Central memory CD8-positive, alpha-beta T cell (primary cell): ENCODE results near the gene TNP2.

Source experiments
- ATAC-seq: fragments of 150-1000 bp; cut with Tn5 transposase; replicated peaks from 2 replicates; pipeline ENCODE4 v1.10.0; 2022; ENCODE audit warnings: mild to moderate bottlenecking, moderate FRiP score, moderate number of reproducible peaks; ENCODE audit not compliant: poor library complexity, severe bottlenecking; ENCODE audit errors: extremely low read depth
- DNase-seq, 2 donors: peaks; one replicate each; pipeline ENCODE4 v3.0.0; 2021; ENCODE audit warnings: low spot score in 2 of 2
- H3K27ac Mint-ChIP-seq: one replicate; pipeline ENCODE4 v1.8.0; 2022; ENCODE audit warnings: low read depth, mild to moderate bottlenecking, moderate library complexity, mixed read lengths
- H3K27me3 Mint-ChIP-seq: one replicate; pipeline ENCODE4 v1.8.0; 2022; ENCODE audit warnings: mixed read lengths
- H3K36me3 Mint-ChIP-seq: one replicate; pipeline ENCODE4 v1.8.0; 2022; ENCODE audit warnings: mild to moderate bottlenecking, moderate library complexity, mixed read lengths; ENCODE audit not compliant: insufficient read depth
- H3K4me1 Mint-ChIP-seq: one replicate; pipeline ENCODE4 v1.8.0; 2022; ENCODE audit warnings: mixed read lengths
- H3K4me3 Mint-ChIP-seq: one replicate; pipeline ENCODE4 v1.8.0; 2022; ENCODE audit warnings: mild to moderate bottlenecking, moderate library complexity, mixed read lengths
- H3K9me3 Mint-ChIP-seq: one replicate; pipeline ENCODE4 v1.8.0; 2022; ENCODE audit warnings: mixed read lengths

TNP2 gene

DNA sequence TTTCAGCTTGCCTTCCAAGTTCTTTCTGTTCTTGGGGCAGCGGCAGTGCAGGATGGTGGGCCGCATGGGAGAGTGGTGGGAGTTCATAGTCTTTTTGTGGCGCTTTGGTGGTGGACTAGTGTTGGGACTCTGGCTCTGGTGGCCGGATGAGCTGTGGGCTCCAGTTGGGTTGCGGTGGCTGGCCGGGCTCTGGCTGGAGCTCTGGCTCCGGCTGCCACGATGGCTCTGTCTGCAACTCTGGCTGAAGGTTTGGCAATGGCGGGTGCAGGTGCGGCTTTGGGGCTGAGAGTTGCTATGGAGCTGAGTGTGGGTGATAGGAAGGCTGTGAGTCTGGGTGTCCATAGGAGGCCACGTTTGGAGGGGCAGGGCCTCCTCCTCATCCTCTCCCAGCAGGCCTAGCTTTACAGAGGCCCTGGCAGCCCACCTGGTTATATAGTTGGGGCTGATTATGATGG is at the start of gene TNP2:
Gene TNP2 (minus strand): TSS at position 405 of the 455 bp plus-strand sequence. CDS start 63 bp downstream, at position 342.
- no peaks in the 10 kb centered on the region for H3K36me3 Mint-ChIP-seq
- H3K9me3 Mint-ChIP-seq: no peaks in the 10 kb centered on the region
- no peak within 1 kb of the TSS for H3K4me3 Mint-ChIP-seq
- H3K27ac Mint-ChIP-seq: no peak within 1 kb of the TSS
- DNase-seq (no peak), ATAC-seq (no peak)
- no peaks in the 10 kb centered on the region for H3K27me3 Mint-ChIP-seq
- H3K4me1 Mint-ChIP-seq: peaks cover 3% of the 10 kb centered on the region

DNA sequence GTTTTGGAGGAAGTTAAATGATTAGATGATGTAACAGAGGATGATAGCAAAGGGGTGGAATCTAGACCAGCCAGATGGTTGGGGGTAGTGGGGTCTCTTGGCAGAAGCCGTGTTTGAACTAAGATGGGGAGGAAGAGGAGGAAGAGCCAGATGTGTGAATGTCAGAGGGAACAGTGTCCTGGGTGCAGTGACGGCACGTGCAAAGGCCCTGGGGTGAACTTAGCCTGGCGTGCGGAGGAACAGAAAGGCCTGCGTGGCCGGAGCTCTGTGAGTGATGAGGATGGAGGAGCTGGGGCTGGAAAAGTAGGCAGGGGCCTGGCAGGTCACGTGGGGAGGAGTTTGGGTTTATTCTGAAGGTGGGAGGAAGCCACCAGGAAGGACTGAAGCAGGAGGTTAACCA is 49.7 kb upstream of the TNP2 start:
- ATAC-seq (no peak), DNase-seq (no peak)
- no peak overlapping the region for H3K27ac Mint-ChIP-seq
- no peaks in the 10 kb centered on the region for H3K36me3 Mint-ChIP-seq
- H3K27me3 Mint-ChIP-seq: no peaks in the 10 kb centered on the region
- no peaks in the 10 kb centered on the region for H3K9me3 Mint-ChIP-seq
- no peaks in the 10 kb centered on the region for H3K4me1 Mint-ChIP-seq
- H3K4me3 Mint-ChIP-seq: no peak overlapping the region

DNA sequence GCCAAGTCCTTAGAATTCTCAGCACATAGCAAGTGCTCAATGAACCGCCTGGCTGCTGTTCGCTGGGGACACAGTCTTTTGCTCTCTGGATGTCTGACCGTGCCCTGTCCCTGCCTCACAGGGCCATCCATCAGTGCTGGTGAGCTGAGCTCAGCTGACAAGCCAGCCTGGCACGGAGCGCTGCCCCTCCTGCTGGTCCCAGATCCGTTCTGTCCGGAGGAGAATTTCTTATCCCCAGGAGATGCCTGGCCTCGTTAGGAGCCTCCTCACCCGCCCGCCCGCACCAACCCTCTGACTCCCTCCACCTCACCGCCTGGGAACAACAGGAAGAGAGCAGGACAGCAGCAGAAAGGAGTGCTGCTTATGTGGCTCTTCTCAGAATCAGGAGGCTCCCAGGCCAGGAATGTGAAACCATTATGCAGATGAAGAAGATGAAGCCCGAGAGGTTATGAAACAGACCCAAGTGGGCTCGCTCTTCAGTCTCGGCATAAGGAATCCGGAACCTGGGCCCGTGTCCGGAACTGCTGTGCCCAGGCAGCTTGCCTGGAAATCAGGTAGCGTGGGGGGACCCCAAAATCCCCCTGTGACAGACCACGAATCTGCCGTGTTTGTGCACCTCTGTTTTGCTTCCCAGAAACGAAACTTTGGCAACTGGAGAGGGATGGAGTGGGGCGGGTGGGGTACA is 47.3 kb upstream of the TNP2 start:
- DNase-seq (no peak), ATAC-seq (no peak)
- Mint-ChIP-seq H3K27me3 (no peaks in the 10 kb centered on the region), H3K9me3 (no peaks in the 10 kb centered on the region), H3K27ac (no peak overlapping the region), H3K4me3 (no peak overlapping the region), H3K4me1 (peaks cover 13% of the 10 kb centered on the region), H3K36me3 (peaks cover 2% of the 10 kb centered on the region)

DNA sequence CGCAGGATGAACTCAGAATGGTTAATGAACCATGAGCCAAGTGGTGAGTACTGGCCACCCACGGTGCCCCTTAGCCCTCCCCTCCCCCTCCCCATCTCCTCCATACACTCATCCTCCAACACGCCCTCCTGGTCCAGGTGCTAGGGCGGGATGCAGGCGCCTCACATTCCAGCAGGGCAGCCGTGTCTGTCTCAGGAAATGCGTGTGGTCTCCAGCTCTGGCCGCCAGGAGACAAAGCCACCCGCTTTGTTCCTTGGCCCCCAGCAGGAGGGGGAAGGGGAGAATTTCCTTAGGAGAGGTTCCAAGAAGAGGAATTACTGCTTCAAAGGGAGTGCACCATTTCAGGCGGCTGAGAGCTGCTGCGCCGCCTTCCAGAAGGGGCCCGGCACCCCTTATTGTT is 46.4 kb upstream of the TNP2 start:
- no peak for DNase-seq
- Mint-ChIP-seq H3K36me3 (peaks cover 2% of the 10 kb centered on the region), H3K27me3 (no peaks in the 10 kb centered on the region), H3K27ac (no peak overlapping the region), H3K4me1 (peaks cover 17% of the 10 kb centered on the region), H3K9me3 (no peaks in the 10 kb centered on the region), H3K4me3 (no peak overlapping the region)
- no peak for ATAC-seq

DNA sequence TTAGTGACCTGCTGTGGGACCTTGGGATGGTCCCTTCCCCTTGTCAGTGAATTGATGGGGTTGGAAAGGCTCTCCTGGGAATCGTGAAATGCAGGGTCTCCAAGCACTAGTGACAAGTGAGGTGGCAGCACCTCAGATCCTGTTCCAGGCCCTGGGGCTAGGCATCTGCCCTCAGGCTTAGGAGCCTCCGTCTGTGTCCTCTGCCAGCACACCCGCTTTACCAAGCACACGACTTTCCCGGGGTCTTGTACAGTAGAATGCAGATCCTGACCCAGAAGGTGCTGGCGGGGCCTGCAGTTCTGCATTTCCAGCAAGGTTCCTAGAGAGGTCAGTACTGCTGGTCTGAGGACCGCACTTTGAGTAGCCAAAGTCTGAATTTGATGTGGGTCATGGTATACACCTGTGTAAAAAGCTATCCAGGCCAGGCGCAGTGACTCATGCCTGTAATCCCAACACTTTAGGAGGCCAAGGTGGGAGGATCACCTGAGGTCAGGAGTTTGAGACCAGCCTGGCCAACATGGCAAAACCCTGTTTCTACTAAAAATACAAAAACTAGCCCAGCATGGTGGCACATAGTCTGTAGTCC is 45.3 kb upstream of the TNP2 start:
- H3K36me3 Mint-ChIP-seq: peaks cover 2% of the 10 kb centered on the region
- peaks cover 23% of the 10 kb centered on the region for H3K4me1 Mint-ChIP-seq
- H3K9me3 Mint-ChIP-seq: no peaks in the 10 kb centered on the region

DNA sequence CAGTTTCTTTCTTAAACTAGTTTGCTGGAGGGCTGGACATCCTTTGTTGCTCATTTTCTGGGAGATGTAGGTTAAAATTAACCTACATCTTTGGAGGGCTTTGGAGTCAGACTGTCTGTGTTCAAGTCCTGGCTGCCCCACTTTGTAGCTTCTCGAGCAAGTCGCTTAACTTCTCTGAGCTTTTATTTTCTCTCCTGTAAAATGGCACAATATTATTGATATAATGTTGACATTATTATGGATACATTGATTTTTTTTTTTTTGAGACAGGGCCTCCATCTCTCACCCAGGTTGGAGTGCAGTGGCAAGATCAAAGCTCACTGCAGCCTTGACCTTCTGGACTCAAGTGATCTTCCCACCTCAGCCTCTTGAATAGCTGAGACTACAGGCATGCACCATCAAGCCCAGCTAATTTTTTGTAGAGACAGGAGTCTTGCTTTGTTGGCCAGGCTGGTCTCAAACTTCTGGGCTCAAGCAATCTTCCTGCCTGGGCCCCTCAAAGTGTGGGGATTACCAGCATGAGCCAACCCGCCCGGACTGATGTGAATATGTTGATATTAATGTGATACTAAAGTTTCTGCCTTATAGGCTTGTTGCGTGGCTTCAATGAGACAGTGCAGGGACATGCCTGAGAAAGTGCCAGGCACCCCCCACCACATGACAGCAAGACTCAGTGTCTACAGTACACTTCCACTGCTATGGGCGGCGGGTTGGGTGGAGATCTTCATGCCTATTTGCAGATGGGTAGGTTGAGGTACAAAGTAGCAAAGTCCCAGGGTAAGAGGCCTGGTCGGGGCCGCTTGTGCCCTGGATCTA is 44.6 kb upstream of the TNP2 start:
- H3K9me3 Mint-ChIP-seq: no peaks in the 10 kb centered on the region
- no peak for DNase-seq
- no peak for ATAC-seq
- H3K27ac Mint-ChIP-seq: no peak overlapping the region
- H3K4me3 Mint-ChIP-seq: no peak overlapping the region
- H3K27me3 Mint-ChIP-seq: no peaks in the 10 kb centered on the region
- H3K4me1 Mint-ChIP-seq: peaks cover 23% of the 10 kb centered on the region
- H3K36me3 Mint-ChIP-seq: peaks cover 2% of the 10 kb centered on the region

More for the DNA sequence above, 45.3 kb upstream of the TNP2 start:
- no peaks in the 10 kb centered on the region for H3K27me3 Mint-ChIP-seq
- no peak for ATAC-seq
- DNase-seq: no peak
- no peak overlapping the region for H3K4me3 Mint-ChIP-seq
- H3K27ac Mint-ChIP-seq: no peak overlapping the region

DNA sequence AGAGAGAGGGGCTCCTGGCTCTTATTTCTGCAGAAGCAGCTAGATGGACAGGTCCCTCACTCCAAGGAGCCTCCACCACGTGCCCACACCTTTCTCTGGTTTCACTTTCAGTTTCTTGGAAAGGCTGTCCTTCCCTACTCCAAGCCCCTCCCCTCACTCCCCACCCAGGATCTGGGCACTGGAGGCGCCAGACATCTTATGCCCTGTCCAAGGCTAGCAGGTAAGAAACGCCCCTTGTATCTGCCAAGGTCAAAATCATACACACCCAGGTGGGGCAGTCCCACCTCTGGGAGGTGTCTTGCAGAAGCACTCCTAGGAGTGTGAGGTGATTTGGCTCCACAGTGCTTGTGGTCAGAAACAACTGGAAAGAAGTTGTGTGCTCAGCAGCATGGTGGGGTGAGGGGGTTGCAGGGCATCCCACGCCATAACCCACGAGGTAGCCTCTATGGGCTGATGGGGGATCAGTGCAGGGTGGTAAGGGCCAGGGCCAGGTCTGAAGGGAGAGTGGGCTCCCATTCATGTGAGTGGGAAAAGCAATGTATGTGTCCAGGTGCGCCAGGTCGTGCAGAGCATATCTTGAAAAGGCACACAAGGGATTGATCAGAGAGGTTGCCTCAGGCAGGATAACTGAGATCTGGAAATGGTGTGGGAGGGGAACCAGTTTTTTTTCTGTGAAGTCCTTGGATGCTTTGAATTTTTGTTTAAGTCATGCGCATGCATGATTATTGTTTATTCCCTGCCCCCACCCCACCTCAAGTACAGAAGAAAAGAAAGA is 43.8 kb upstream of the TNP2 start:
- ATAC-seq (peak; percentile 11), DNase-seq (no peak)
- Mint-ChIP-seq H3K4me1 (peaks cover 23% of the 10 kb centered on the region), H3K36me3 (peaks cover 2% of the 10 kb centered on the region), H3K9me3 (no peaks in the 10 kb centered on the region), H3K4me3 (peak overlapping the region; percentile 35), H3K27ac (no peak overlapping the region), H3K27me3 (no peaks in the 10 kb centered on the region)

DNA sequence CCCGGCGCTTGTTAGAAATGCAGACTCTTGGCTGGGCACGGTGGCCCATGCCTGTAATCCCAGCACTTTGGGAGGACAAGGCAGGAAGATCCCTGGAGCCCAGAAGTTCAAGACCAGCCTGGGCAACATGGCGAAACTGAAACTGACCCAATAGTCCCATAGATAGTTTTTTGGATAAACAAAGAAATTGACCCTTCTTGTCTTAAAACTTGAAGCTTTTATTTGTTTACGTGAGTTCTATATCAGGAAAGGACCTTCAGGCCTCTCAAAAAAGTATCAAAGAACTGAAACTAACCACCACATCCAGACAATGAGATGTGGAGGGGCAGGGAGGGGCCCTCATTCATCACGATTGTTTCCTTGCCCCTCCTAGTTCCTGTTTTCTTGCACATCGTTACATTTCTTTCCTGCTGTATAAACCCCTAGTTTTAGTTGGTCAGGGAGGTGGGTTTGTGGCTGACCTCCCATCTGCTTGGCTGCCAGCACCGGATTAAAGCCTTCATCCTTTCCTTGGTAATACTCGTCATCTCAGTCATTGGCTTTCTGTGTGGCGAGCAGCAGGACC is 42.0 kb upstream of the TNP2 start:
- peak; percentile 71 for ATAC-seq
- no peaks in the 10 kb centered on the region for H3K9me3 Mint-ChIP-seq
- H3K27me3 Mint-ChIP-seq: no peaks in the 10 kb centered on the region
- H3K4me1 Mint-ChIP-seq: peaks cover 23% of the 10 kb centered on the region
- H3K27ac Mint-ChIP-seq: peak overlapping the region; percentile 46
- H3K36me3 Mint-ChIP-seq: peaks cover 2% of the 10 kb centered on the region
- peak overlapping the region; percentile 44 for H3K4me3 Mint-ChIP-seq
- DNase-seq: peak in 1 of 2 donors; percentile 45

DNA sequence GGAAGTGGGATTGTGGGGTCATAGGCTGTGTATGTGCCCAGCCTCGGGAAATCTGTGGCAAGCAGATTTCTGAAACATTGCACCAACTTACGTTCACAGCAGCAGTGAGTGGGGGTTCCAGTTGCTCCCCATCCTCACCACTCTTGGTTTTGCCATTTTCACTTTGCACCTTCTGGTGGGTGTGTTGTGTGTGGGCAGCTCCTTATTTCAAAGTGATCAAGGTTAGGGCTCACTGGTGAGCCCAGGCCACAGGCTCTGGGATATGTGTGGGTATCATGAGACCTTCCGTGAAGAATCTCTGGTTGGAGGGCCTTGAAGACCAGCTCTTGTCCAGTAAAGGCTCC is 41.5 kb upstream of the TNP2 start:
- Mint-ChIP-seq H3K36me3 (peaks cover 2% of the 10 kb centered on the region), H3K27me3 (no peaks in the 10 kb centered on the region), H3K4me3 (no peak overlapping the region), H3K9me3 (no peaks in the 10 kb centered on the region), H3K27ac (no peak overlapping the region), H3K4me1 (peaks cover 23% of the 10 kb centered on the region)
- ATAC-seq (no peak), DNase-seq (no peak)

DNA sequence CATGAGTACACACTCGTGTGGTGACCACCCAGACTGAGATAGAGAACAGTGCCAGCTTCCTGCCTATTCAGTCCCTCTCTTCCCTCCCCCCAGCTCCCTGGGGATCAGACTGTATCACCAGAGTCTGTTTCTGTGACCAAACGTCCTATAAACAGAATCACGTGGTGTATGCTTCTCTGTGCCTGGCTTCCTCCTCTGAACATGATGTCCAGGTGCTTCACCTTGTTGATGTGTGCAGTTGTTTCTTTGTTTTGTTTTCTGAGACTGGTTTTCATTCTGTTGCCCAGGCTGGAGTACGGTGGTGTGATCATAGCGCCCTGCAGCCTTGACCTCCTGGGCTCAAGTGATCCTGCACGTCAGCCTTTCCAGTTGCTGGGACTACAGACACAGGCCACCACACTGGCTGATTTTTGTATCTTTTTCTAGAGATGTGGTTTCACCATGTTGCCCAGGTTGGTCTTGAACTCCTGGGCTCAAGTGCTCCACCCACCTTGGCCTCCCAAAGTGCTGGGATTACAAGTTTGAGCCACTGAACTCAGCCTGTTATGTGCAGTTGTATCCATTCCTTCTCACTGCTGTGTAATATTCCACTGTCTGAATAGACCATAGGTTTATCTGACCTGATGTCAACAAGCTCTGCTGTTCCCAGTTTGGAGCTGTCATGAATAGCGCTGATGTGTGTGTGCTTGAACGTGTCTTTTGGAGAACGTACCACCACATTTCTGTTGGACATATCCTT is 40.9 kb upstream of the TNP2 start:
- Mint-ChIP-seq H3K27me3 (no peaks in the 10 kb centered on the region), H3K9me3 (no peaks in the 10 kb centered on the region), H3K27ac (no peak overlapping the region), H3K4me1 (peaks cover 23% of the 10 kb centered on the region), H3K4me3 (no peak overlapping the region), H3K36me3 (peaks cover 2% of the 10 kb centered on the region)
- ATAC-seq: no peak
- no peak for DNase-seq

DNA sequence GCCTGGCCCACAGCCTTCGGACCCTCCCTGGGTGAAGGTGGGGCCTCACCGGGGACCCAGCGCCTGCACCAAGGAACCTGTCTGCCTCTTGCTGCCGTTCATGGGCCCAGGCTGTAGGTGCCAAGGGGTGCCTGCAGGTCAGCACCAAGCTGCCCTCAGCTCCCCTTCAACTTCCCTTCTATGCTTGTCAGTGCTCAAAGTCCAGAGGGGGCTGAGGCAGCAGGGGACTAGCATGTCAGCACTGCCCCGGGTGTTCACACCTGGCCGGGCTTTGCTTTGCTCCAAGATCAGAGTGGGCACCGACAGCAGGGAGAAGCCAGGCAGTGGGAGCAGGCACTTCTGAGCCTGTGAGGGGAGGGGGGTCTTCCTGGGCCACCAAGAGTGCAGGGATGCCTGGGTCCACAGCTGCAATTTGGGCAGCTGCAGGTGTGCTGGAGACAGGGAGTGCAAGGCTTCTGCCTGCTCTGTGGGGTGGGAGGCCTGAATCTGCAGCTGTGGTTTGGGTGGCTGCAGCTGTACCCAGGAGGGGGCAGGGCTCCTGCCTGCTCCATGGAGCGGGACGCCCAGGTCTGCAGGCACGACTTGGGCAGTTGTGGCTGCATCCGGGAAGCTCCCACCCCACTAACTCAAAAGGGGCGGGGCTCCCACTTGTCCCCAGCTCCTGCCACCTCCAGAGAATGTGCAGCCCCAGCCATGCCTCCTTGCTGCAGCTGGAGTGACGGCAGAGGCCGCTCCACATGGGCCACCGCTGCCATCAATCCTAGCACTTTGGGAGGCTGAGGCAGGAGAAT is 39.6 kb upstream of the TNP2 start:
- Mint-ChIP-seq H3K27ac (no peak overlapping the region), H3K4me3 (no peak overlapping the region), H3K4me1 (peaks cover 23% of the 10 kb centered on the region), H3K9me3 (no peaks in the 10 kb centered on the region), H3K27me3 (no peaks in the 10 kb centered on the region), H3K36me3 (peaks cover 2% of the 10 kb centered on the region)
- DNase-seq (no peak), ATAC-seq (no peak)
